NB4 (cell line): ENCODE results near the gene HPS1.

Source experiments
- CTCF ChIP-seq: IDR thresholded peaks from one replicate; pipeline ENCODE4 v1.5.1; 2012; ENCODE audit warnings: low read depth, low read length
- MAX ChIP-seq: IDR thresholded peaks from 2 replicates; pipeline ENCODE4 v1.6.1; 2011; ENCODE audit warnings: low read depth, low read length

DNA sequence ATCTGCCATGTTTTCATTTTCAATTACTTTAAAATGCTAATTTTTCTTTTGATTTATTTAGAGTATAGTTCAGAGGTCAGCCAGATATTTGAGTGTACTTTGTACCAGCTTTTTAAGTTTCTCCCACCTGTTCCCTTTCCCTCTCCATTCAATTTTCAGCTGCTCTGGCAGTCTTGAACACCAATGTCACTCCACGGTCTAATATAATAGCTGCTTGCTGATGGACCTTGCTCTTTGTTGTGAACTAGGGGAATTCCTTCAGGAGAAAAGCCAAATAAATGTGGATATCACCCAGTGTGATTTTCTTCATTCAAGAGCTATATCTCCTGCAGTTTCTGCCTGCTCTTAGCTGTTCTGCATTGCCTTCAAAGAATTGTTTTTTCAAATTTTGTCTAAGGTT lies 3.9 kb upstream of the HPS1 start:
- no peak for TF ChIP-seq MAX
- TF ChIP-seq CTCF = no peak
